Dermis blood vessel endothelial cell (primary cell): ENCODE measurements around the gene KRTAP10-9. TPM values are rescaled to one million over a fixed set of nuclear protein-coding genes. Genes with fewer than 3 reads are reported as not detected.

Experiments
- DNase-seq: peaks from one replicate; pipeline ENCODE4 v3.0.0; 2010
- total RNA-seq: library from RNA; depleted of rRNA; stranded (reverse); fragments of >200 nt; gene quantifications from 2 replicates; pipeline ENCODE4 v1.2.3, GENCODE V29; 2014

The KRTAP10-9 gene
- total RNA-seq, 1 donor from 2014 or later: not detected

DNA sequence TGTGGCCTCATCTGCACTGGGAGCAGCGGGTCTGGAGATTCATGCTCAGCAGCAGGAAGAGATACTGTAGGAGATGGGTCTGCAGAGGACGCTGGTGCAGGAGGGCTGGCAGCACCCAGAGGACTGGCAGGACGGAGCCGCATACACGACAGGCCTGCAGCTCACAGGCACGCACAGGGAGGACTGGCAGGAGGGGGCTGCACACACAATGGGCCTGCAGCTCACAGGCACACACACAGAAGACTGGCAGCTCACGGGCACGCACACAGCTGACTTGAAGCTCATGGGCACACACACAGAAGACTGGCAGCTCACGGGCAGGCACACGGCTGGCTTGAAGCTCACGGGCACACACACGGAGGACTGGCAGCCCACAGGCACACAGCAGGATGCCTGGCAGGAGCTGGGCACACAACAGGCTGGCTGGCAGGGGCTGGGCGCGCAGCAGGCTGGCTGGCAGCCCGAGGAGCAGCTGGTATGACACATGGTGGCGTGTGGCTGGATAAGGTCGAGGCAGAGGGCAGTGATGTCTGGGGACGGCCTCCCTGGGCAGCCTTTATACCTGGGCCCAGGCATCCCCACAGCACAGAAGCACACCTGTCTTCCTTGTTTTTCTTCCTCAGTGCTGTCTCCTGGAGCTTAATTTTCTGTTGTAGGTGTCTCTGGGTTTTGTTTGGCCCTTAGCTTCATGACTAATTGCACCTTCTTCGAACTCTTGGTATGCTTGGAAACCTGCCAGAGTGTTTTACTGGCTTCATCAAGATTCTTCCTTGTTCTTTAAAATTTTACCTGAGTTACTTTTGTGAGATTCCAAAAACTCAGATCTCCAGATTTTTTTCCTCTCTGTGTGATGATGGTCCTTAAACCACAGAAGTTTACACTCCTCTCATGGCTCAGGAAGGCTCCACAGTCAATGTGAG lies 39.8 kb downstream of the KRTAP10-9 start, which contains the start of gene KRTAP12-2:
Gene KRTAP12-2 (minus strand): TSS at position 527 of the 920 bp plus-strand sequence. CDS start 41 bp downstream, at position 486.
- DNase-seq: no peak

DNA sequence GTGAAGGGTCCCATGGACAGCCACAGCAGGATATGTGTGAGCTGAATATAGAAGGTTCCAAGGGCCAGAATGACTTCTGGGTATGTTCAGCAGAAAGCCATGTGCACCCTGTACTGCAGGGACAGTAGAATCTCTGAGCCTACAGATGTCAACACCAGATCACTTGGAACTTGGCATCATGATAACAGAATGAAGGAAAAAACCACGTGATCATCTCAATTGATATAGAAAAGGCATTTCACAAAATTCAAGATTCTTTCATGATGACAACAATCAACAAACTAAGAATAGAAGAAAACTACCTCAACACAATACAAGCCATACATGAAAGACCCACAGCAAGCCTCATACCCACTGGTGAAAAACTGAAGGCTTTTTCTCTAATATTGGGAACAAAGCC lies 40.7 kb downstream of the KRTAP10-9 start:
- no peak for DNase-seq

DNA sequence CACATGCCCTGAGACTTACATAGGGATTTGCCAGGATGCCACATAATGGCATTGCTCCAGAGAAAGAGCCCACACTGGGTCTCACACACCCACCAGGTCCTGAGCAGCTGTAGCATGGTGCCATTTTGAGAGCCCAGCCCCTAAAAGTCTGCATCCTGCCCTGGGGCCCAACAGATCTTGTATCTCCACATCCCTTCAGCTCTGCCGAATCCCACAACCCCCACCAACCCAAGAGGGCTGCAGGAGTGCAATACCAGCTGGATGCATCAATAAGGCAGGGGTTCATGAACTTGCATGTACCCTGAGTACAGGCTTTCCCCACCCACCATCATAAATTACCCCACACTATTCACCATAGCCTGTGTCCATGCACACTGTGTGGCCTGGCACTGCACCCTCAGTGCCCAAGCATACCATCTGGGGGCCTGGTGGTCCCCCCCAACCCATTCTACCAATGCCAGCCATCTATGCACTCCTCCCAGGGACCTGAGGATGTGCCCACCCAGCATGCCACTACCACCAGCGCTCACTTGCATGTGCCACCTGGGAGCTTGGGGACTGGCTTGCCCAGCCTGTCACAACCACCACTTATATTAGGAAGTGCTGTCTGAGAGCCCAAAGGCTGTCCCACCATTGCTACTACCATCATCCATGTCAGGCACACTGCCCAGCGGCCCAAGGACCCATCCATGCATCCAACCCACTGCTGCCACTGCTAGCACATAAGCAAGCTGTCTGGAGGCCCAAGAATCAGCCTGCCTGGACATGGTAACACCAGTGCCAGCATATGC lies 43.9 kb downstream of the KRTAP10-9 start:
- no peak for DNase-seq

DNA sequence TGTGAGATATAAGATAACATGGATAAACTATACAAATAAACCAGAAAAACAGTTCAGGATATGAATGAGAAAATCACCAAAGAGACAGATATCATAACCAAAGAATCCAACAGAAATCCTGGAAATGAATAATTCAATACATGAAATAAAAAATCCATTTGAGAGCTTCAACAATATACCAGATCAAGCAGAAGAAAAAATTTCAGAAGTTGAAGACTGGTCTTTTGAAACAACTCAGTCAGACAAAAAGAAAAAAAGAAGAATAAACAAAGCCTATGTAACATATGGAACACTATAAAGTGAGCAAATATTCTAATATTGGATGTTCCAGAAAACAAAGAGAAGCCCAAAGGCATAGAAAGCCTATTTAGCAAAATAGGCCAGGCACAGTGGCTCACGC lies 45.0 kb downstream of the KRTAP10-9 start:
- DNase-seq: no peak

DNA sequence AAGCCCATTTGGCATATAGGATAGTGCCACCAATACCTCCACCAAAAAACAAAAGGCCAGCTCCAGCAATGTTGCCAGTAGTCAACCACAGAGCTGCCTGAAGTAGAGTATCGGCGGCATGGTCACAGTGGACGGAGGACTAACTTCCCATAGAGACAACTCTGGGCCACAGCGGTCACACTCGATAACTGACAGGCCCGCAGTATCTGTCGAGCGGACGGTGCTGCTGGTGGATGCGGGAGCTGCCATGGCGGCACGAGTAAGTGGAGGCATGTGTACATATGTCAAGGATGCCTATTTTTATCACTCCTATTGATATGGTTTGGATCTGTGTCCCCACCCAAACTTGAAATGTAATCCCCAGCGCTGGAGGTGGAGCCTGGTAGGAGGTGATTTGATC lies 51.0 kb downstream of the KRTAP10-9 start:
- DNase-seq: no peak

Other genes with a start within 250 kb of the KRTAP10-9 start
- 1.9 and 2.1 TPM in 2 replicates for gene LRRC3, start 171.6 kb upstream of the KRTAP10-9 start, total RNA-seq
- not detected in 2 replicates for gene KRTAP10-1, start 86.9 kb upstream of the KRTAP10-9 start, total RNA-seq
- gene KRTAP10-2, start 75.6 kb upstream of the KRTAP10-9 start, total RNA-seq: not detected in 2 replicates
- not detected in 2 replicates for gene KRTAP10-3, start 68.3 kb upstream of the KRTAP10-9 start, total RNA-seq
- not detected in 2 replicates for gene KRTAP10-4, start 53.4 kb upstream of the KRTAP10-9 start, total RNA-seq
- not detected in 2 replicates for gene KRTAP10-5, start 46.5 kb upstream of the KRTAP10-9 start, total RNA-seq
- not detected in 2 replicates for gene KRTAP10-6, start 34.6 kb upstream of the KRTAP10-9 start, total RNA-seq
- gene KRTAP10-7, start 26.5 kb upstream of the KRTAP10-9 start, total RNA-seq: not detected in 2 replicates
- gene KRTAP10-8, start 15.0 kb upstream of the KRTAP10-9 start, total RNA-seq: not detected in 2 replicates
- not detected in 2 replicates for gene KRTAP10-10, start 10.3 kb downstream of the KRTAP10-9 start, total RNA-seq
- not detected in 2 replicates for gene KRTAP10-11, start 19.3 kb downstream of the KRTAP10-9 start, total RNA-seq
- gene KRTAP12-4, start 27.6 kb downstream of the KRTAP10-9 start, total RNA-seq: not detected in 2 replicates
- not detected in 2 replicates for gene KRTAP12-3, start 30.8 kb downstream of the KRTAP10-9 start, total RNA-seq
- gene KRTAP12-2, start 39.8 kb downstream of the KRTAP10-9 start, total RNA-seq: not detected in 2 replicates
- gene KRTAP12-1, start 55.1 kb downstream of the KRTAP10-9 start, total RNA-seq: not detected in 2 replicates
- not detected in 2 replicates for gene KRTAP10-12, start 70.1 kb downstream of the KRTAP10-9 start, total RNA-seq
- 0.47 and 1.0 TPM in 2 replicates for gene TSPEAR, start 84.5 kb downstream of the KRTAP10-9 start, total RNA-seq
- 74.1 and 85.3 TPM in 2 replicates for gene UBE2G2, start 174.7 kb downstream of the KRTAP10-9 start, total RNA-seq
- gene SUMO3, start 191.0 kb downstream of the KRTAP10-9 start, total RNA-seq: 75.2 and 107 TPM in 2 replicates
- gene PTTG1IP, start 246.6 kb downstream of the KRTAP10-9 start, total RNA-seq: 505 and 528 TPM in 2 replicates